H1 (cell line): Measurements from ENCODE around the gene KCNA4. TPM values are rescaled to one million over a fixed set of nuclear protein-coding genes. Genes with fewer than 3 reads are reported as not detected.

Experiments used
- CTCF ChIA-PET: fragments of 300-600 bp; sonication (Branson Sonifier 250); formaldehyde crosslinking; loops from one replicate; lab custom pipeline; 2021; ENCODE audit not compliant: partially characterized antibody; lab: Charles Lee
- POLR2A ChIA-PET: fragments of 300-600 bp; sonication (Branson Sonifier 250); formaldehyde crosslinking; loops from one replicate; lab custom pipeline; 2021; ENCODE audit warnings: inconsistent platforms; ENCODE audit not compliant: partially characterized antibody; lab: Charles Lee
- DNase-seq, 2 experiments: peaks; one replicate each; pipeline versions ENCODE4 v3.0.0 to v3.0.0-alpha.2; 2010 to 2022; ENCODE audit warnings: low spot score in 2 of 2, low read depth in 1 of 2, mixed read lengths in 1 of 2
- FAIRE-seq: peaks from 2 replicates; lab custom pipeline; 2011; peaks lifted over from hg19 to GRCh38; lab: Jason Lieb, UNC
- H2AFZ ChIP-seq: 2 replicates; pipeline ENCODE4 v1.8.1; 2012; ENCODE audit warnings: low read length, inconsistent platforms
- H2AK5ac ChIP-seq: 2 replicates; pipeline ENCODE4 v1.6.1; 2013; ENCODE audit warnings: low read depth, low read length
- H2BK120ac ChIP-seq: replicated peaks from 2 replicates; pipeline ENCODE3; 2013; ENCODE audit warnings: low read depth, low read length, inconsistent platforms
- H2BK12ac ChIP-seq: 2 replicates; pipeline ENCODE4 v1.6.1; 2013; ENCODE audit warnings: low read depth, low read length
- H2BK15ac ChIP-seq: 2 replicates; pipeline ENCODE4 v1.6.1; 2013; ENCODE audit warnings: low read length
- H2BK20ac ChIP-seq: 2 replicates; pipeline ENCODE4 v1.6.1; 2013; ENCODE audit warnings: low read length
- H2BK5ac ChIP-seq: 2 replicates; pipeline ENCODE4 v1.6.1; 2013; ENCODE audit warnings: low read depth, low read length
- H3K14ac ChIP-seq: 2 replicates; pipeline ENCODE4 v1.6.1; 2013; ENCODE audit warnings: inconsistent platforms; ENCODE audit not compliant: insufficient read length
- H3K18ac ChIP-seq: 2 replicates; pipeline ENCODE4 v1.6.1; 2013; ENCODE audit warnings: low read length; ENCODE audit errors: extremely low read depth
- H3K23ac ChIP-seq: 2 replicates; pipeline ENCODE4 v1.6.1; 2013; ENCODE audit warnings: inconsistent platforms; ENCODE audit not compliant: insufficient read length
- H3K23me2 ChIP-seq: 2 replicates; pipeline ENCODE4 v1.6.1; 2013; ENCODE audit warnings: low read depth, low read length
- H3K27ac ChIP-seq: 2 replicates; pipeline ENCODE4 v1.6.1; 2011; ENCODE audit warnings: low read depth, low read length, inconsistent platforms
- H3K27me3 ChIP-seq, 4 experiments: replicated peaks in 1 of 4; 1 replicate in 1 of 4; 2 replicates in 3 of 4; pipeline versions ENCODE4 v1.6.1 to v1.8.1; 2011 to 2013; ENCODE audit warnings: low read length in 3 of 4, mild to moderate bottlenecking in 3 of 4, inconsistent platforms in 2 of 4, mixed read lengths in 2 of 4, moderate library complexity in 1 of 4; ENCODE audit not compliant: control insufficient read depth in 3 of 4, insufficient read depth in 3 of 4; ENCODE audit errors: extremely low read depth in 1 of 4
- H3K36me3 ChIP-seq, 4 experiments: 2 replicates each; pipeline versions ENCODE4 v1.6.1 to v1.8.1; 2011 to 2013; ENCODE audit warnings: mild to moderate bottlenecking in 4 of 4, low read length in 3 of 4, moderate library complexity in 2 of 4, control low read depth in 1 of 4, inconsistent platforms in 1 of 4; ENCODE audit not compliant: insufficient read depth in 4 of 4, control insufficient read depth in 2 of 4
- H3K4ac ChIP-seq: replicated peaks from 2 replicates; pipeline ENCODE3; 2013; ENCODE audit warnings: low read length, low read depth, mixed read lengths, inconsistent platforms; ENCODE audit not compliant: insufficient read length
- H3K4me1 ChIP-seq, 4 experiments: replicated peaks in 1 of 4; 1 replicate in 1 of 4; 2 replicates in 3 of 4; pipeline versions ENCODE4 v1.6.1 to v1.8.1; 2011 to 2013; ENCODE audit warnings: low read length in 3 of 4, inconsistent platforms in 2 of 4, mixed read lengths in 1 of 4; ENCODE audit not compliant: insufficient read depth in 4 of 4, control insufficient read depth in 3 of 4
- H3K4me2 ChIP-seq, 2 experiments: 2 replicates each; pipeline versions ENCODE4 v1.6.1 to v1.8.1; 2011 to 2013; ENCODE audit warnings: low read depth in 2 of 2, low read length in 2 of 2, control low read depth in 1 of 2, inconsistent platforms in 1 of 2, mild to moderate bottlenecking in 1 of 2; ENCODE audit not compliant: insufficient read depth in 1 of 2
- H3K4me3 ChIP-seq, 4 experiments: fragments of 200-600, 300-600 bp in 1 of 4; sonication (generic), shearing (Covaris generic), sonication (Bioruptor Twin) in 1 of 4; 2 replicates each; pipeline versions ENCODE4 v1.5.1 to v1.8.1; 2011 to 2016; ENCODE audit warnings: low read length in 4 of 4, low read depth in 3 of 4, control low read depth in 2 of 4, inconsistent platforms in 2 of 4, mild to moderate bottlenecking in 2 of 4, mixed read lengths in 1 of 4, moderate library complexity in 1 of 4; ENCODE audit not compliant: insufficient read depth in 2 of 4; ENCODE audit errors: extremely low read depth in 1 of 4
- H3K56ac ChIP-seq: replicated peaks from 2 replicates; pipeline ENCODE3; 2013; ENCODE audit warnings: low read depth, mild to moderate bottlenecking, mixed read lengths, low read length, inconsistent platforms; ENCODE audit not compliant: insufficient read length
- H3K79me1 ChIP-seq: 2 replicates; pipeline ENCODE4 v1.6.1; 2013; ENCODE audit warnings: low read depth, low read length, control low read depth
- H3K79me2 ChIP-seq, 2 experiments: 2 replicates each; pipeline versions ENCODE4 v1.6.1 to v1.8.1; 2012 to 2013; ENCODE audit warnings: low read length in 2 of 2, mild to moderate bottlenecking in 2 of 2, inconsistent platforms in 1 of 2; ENCODE audit not compliant: insufficient read depth in 2 of 2, control insufficient read depth in 1 of 2
- H3K9ac ChIP-seq, 4 experiments: replicated peaks in 1 of 4; 1 replicate in 1 of 4; 2 replicates in 3 of 4; pipeline versions ENCODE4 v1.6.1 to v1.8.1; 2011 to 2013; ENCODE audit warnings: low read depth in 3 of 4, low read length in 3 of 4, control low read depth in 2 of 4, mild to moderate bottlenecking in 2 of 4, moderate library complexity in 2 of 4, inconsistent platforms in 1 of 4; ENCODE audit errors: extremely low read depth in 1 of 4
- H3K9me3 ChIP-seq, 2 experiments: 2 replicates each; pipeline versions ENCODE4 v1.6.1 to v1.8.1; 2012 to 2013; ENCODE audit warnings: mild to moderate bottlenecking in 2 of 2, moderate library complexity in 2 of 2, control low read depth in 1 of 2, inconsistent platforms in 1 of 2, low read depth in 1 of 2, low read length in 1 of 2, mixed read lengths in 1 of 2; ENCODE audit not compliant: insufficient read depth in 2 of 2
- H4K20me1 ChIP-seq, 2 experiments: replicated peaks in 1 of 2; 2 replicates each; pipeline versions ENCODE3 to v1.8.1; 2011 to 2013; ENCODE audit warnings: inconsistent platforms in 2 of 2, low read length in 2 of 2, mild to moderate bottlenecking in 1 of 2; ENCODE audit not compliant: insufficient read depth in 2 of 2, control insufficient read depth in 1 of 2
- H4K5ac ChIP-seq: 2 replicates; pipeline ENCODE4 v1.6.1; 2013; ENCODE audit warnings: low read length, low read depth, mixed read lengths, inconsistent platforms; ENCODE audit not compliant: insufficient read length
- H4K8ac ChIP-seq: 2 replicates; pipeline ENCODE4 v1.8.0; 2013; ENCODE audit warnings: mild to moderate bottlenecking, moderate library complexity, low read length, inconsistent platforms; ENCODE audit not compliant: insufficient read depth; ENCODE audit errors: extremely low read depth
- H4K91ac ChIP-seq: replicated peaks from 2 replicates; pipeline ENCODE3; 2013; ENCODE audit warnings: low read length, mixed read lengths, inconsistent platforms; ENCODE audit not compliant: insufficient read length
- ASH2L ChIP-seq: fragments of 200-600, 300-600 bp; sonication (generic); IDR thresholded peaks from one replicate; pipeline ENCODE4 v1.7.1; 2017; ENCODE audit warnings: low read length
- BRCA1 ChIP-seq: IDR thresholded peaks from 2 replicates; pipeline ENCODE4 v1.6.1; 2012; ENCODE audit warnings: low read depth, low read length, improper control_type of control experiment
- CREB1 ChIP-seq: IDR thresholded peaks from 2 replicates; pipeline ENCODE4 v1.6.1; 2012; ENCODE audit warnings: inconsistent platforms
- EZH2 ChIP-seq: fragments of 200-600 bp; sonication (generic); IDR thresholded peaks from 2 replicates; pipeline ENCODE4 v1.7.1; 2012; ENCODE audit warnings: low read depth, mild to moderate bottlenecking, moderate library complexity, low read length, inconsistent platforms; ENCODE audit not compliant: severe bottlenecking
- JUND ChIP-seq: IDR thresholded peaks from 2 replicates; pipeline ENCODE4 v1.6.1; 2011; ENCODE audit warnings: mild to moderate bottlenecking, improper control_type of control experiment, low read length
- MAFK ChIP-seq: IDR thresholded peaks from 2 replicates; pipeline ENCODE4 v1.6.1; 2012; ENCODE audit warnings: low read depth, mild to moderate bottlenecking, improper control_type of control experiment, low read length
- PHF8 ChIP-seq: fragments of 200-600 bp; sonication (generic); conservative IDR thresholded peaks from 2 replicates; pipeline ENCODE4 v1.7.1; 2012; ENCODE audit warnings: low read depth, mild to moderate bottlenecking, inconsistent platforms, low read length, moderate library complexity
- WGBS, 2 experiments: shearing (Covaris generic) in 1 of 2; methylation state at CpG; one replicate each; pipeline versions ENCODE4 v1.1.6 to v1.1.7; 2013 to 2015; ENCODE audit warnings: low lambda C conversion rate in 2 of 2, mixed read lengths in 2 of 2, inconsistent platforms in 1 of 2, low coverage in 1 of 2, missing lambda C conversion rate in 1 of 2; ENCODE audit not compliant: insufficient replicate concordance in 2 of 2, insufficient coverage in 1 of 2, insufficient read length in 1 of 2; ENCODE audit errors: extremely low coverage in 1 of 2, missing lambda C conversion rate in 1 of 2; 5-methylcytosine and 5-hydroxymethylcytosine counted together
- polyA plus RNA-seq, 7 experiments: library from polyadenylated mRNA; depleted of rRNA in 3 of 7; stranded (reverse) in 5 of 7; unstranded in 2 of 7; fragments of >200 nt in 5 of 7; fragments of 200-250 nt in 2 of 7; gene quantifications; 1 replicate in 5 of 7; 2 replicates in 1 of 7; 4 replicates in 1 of 7; pipeline versions ENCODE4 v1.2.1 to v1.2.3, GENCODE V29; 2011 to 2013; ENCODE audit warnings: missing spikeins in 2 of 7, mixed read lengths in 2 of 7
- total RNA-seq: library from RNA; stranded (reverse); fragmentation: NEBNext Ultra II Directional; extraction: Animal tissue kit (Norgen Biotek cat#: 25700); gene quantifications from 2 replicates; pipeline ENCODE4 v1.2.1, GENCODE V29; 2021
- TF ChIP-seq, protein P1 (sequence below), 3 experiments: IDR thresholded peaks; 1 replicate in 2 of 3; 2 replicates in 1 of 3; pipeline versions ENCODE4 v1.5.1 to v1.6.1; 2011; ENCODE audit warnings: low read length in 3 of 3, mild to moderate bottlenecking in 3 of 3, inconsistent platforms in 2 of 3, low read depth in 1 of 3, moderate library complexity in 1 of 3; ENCODE audit not compliant: insufficient read depth in 1 of 3; ENCODE audit errors: control extremely low read depth in 1 of 3
- TF ChIP-seq, protein P2 (sequence below): IDR thresholded peaks from 2 replicates; pipeline ENCODE4 v1.6.1; 2011; ENCODE audit warnings: low read depth, mild to moderate bottlenecking, low read length; ENCODE audit not compliant: insufficient read depth

Gene KCNA4
- total and polyA plus RNA-seq, 2 of the 8 experiments (the other 6 are each of a cell fraction or from before 2014, with no cell fraction given) = not detected

- Histone ChIP-seq H3K79me2 (no peaks in the 10 kb centered on the region), H4K5ac (no peak overlapping the region), H3K56ac (no peak overlapping the region), H3K4me2 (peak overlapping the region; percentile 59 to 61), H2BK120ac (no peak overlapping the region), H2AFZ (no peak overlapping the region), H2BK5ac (no peak overlapping the region), H2AK5ac (no peak overlapping the region), H3K27me3 (peaks cover 59 to 97% (median 83%) of the 10 kb centered on the region in 4 experiments), H4K91ac (no peak overlapping the region), H3K9me3 (no peaks in the 10 kb centered on the region; a peak in 1 of 4 replicates), H3K18ac (no peak overlapping the region), H3K36me3 (no peaks in the 10 kb centered on the region), H3K4ac (no peak overlapping the region), H2BK12ac (no peak overlapping the region), H4K20me1 (peaks cover 4 to 6% of the 10 kb centered on the region in 2 experiments), H3K27ac (no peak overlapping the region), H4K8ac (no peak overlapping the region), H3K4me3 (peak overlapping the region in 3 of 4 experiments; percentile 6 to 49 (median 13); a peak in 7 of 8 replicates), H3K4me1 (peaks cover 0 to 7% (median 6%) of the 10 kb centered on the region in 4 experiments; a peak in 3 of 7 replicates), H3K23me2 (no peaks in the 10 kb centered on the region; the same call in 1 of the 2 replicates), H3K23ac (no peak overlapping the region), H3K79me1 (no peaks in the 10 kb centered on the region), H2BK15ac (no peak overlapping the region), H3K14ac (no peak overlapping the region), H2BK20ac (no peak overlapping the region), H3K9ac (no peak overlapping the region)
- ChIA-PET CTCF (interaction anchor here (0.7 to 2.3 kb wide), 11 partner anchors 8 to 494 kb away, joined by 3 to 8 read pairs (median 4); partner anchors contain the start of gene KCNA4), POLR2A (interaction anchor here (0.9 to 1.3 kb wide), 2 partner anchors 11 to 20 kb away, joined by 3 read pairs; no protein-coding TSS in a partner anchor)
- 8% methylated on average over 6 of the region's 6 CpGs; no CpG with 5 or more reads in 1 of the 2 experiments for WGBS, 2 experiments
- DNase-seq (peak in 1 of 2 experiments; percentile 48), FAIRE-seq (peak; percentile 85)
- TF ChIP-seq, protein P1, sequence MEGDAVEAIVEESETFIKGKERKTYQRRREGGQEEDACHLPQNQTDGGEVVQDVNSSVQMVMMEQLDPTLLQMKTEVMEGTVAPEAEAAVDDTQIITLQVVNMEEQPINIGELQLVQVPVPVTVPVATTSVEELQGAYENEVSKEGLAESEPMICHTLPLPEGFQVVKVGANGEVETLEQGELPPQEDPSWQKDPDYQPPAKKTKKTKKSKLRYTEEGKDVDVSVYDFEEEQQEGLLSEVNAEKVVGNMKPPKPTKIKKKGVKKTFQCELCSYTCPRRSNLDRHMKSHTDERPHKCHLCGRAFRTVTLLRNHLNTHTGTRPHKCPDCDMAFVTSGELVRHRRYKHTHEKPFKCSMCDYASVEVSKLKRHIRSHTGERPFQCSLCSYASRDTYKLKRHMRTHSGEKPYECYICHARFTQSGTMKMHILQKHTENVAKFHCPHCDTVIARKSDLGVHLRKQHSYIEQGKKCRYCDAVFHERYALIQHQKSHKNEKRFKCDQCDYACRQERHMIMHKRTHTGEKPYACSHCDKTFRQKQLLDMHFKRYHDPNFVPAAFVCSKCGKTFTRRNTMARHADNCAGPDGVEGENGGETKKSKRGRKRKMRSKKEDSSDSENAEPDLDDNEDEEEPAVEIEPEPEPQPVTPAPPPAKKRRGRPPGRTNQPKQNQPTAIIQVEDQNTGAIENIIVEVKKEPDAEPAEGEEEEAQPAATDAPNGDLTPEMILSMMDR (IDR thresholded peaks at IDR 0.05; ENCODE audit: control extremely low read depth in 1 of 3, insufficient read depth in 1 of 3, low read depth in 1 of 3, low read length in 3 of 3) = no peak
- TF ChIP-seq JUND = no peak
- TF ChIP-seq EZH2 = peak; percentile 54
- TF ChIP-seq, protein P2, sequence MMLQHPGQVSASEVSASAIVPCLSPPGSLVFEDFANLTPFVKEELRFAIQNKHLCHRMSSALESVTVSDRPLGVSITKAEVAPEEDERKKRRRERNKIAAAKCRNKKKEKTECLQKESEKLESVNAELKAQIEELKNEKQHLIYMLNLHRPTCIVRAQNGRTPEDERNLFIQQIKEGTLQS = no peak
- no peak for TF ChIP-seq BRCA1
- 0 out of 2 replicates have a peak, but pooled peaks have one; percentile 34 for TF ChIP-seq CREB1
- peak; percentile 81 for TF ChIP-seq ASH2L
- no peak for TF ChIP-seq MAFK
- no peak for TF ChIP-seq PHF8
These were observed 8.7 kb upstream of the KCNA4 start for GRCh38 chr11:30025396-30026139.
